ENCODE measurements around the gene AGPS.

AGPS gene

GRCh38 chr2:177572236-177572671 is 179.7 kb downstream of the AGPS start:
- H3K4me3 ChIP-seq = no peak overlapping the region
- no peak overlapping the region for H3K27ac ChIP-seq

- Histone ChIP-seq H3K4me3 (no peak overlapping the region), H3K27ac (no peak overlapping the region)
Measured at GRCh38 chr2:177573120-177573519, 180.5 kb downstream of the AGPS start.

GRCh38 chr2:177574356-177574755 is 181.8 kb downstream of the AGPS start:
- H3K27ac ChIP-seq = no peak overlapping the region
- H3K4me3 ChIP-seq = no peak overlapping the region

GRCh38 chr2:177575358-177575757 is 182.8 kb downstream of the AGPS start:
- Histone ChIP-seq H3K27ac (no peak overlapping the region), H3K4me3 (no peak overlapping the region)

GRCh38 chr2:177577075-177577474 is 184.5 kb downstream of the AGPS start:
- H3K4me3 ChIP-seq = no peak overlapping the region
- no peak overlapping the region for H3K27ac ChIP-seq

- no peak overlapping the region for H3K27ac ChIP-seq
- no peak overlapping the region for H3K4me3 ChIP-seq
Measured at GRCh38 chr2:177578454-177578853, 185.9 kb downstream of the AGPS start.

GRCh38 chr2:177579486-177580036 is 187.0 kb downstream of the AGPS start:
- H3K4me3 ChIP-seq = no peak overlapping the region
- H3K27ac ChIP-seq = no peak overlapping the region

- Histone ChIP-seq H3K27ac (no peak overlapping the region), H3K4me3 (no peak overlapping the region)
Measured at GRCh38 chr2:177582000-177582399, 189.4 kb downstream of the AGPS start.

- Histone ChIP-seq H3K4me3 (no peak overlapping the region), H3K27ac (no peak overlapping the region)
Measured at GRCh38 chr2:177584030-177584692, 191.6 kb downstream of the AGPS start.

- no peak overlapping the region for H3K27ac ChIP-seq
Measured at GRCh38 chr2:177585234-177585863, 192.8 kb downstream of the AGPS start.

GRCh38 chr2:177586154-177586553 is 193.6 kb downstream of the AGPS start:
- no peak overlapping the region for H3K27ac ChIP-seq

More at GRCh38 chr2:177585234-177585863, 192.8 kb downstream of the AGPS start:
- no peak overlapping the region for H3K4me3 ChIP-seq

GRCh38 chr2:177587371-177587770 is 194.8 kb downstream of the AGPS start:
- H3K27ac ChIP-seq = no peak overlapping the region
- H3K4me3 ChIP-seq = no peak overlapping the region

More at GRCh38 chr2:177586154-177586553, 193.6 kb downstream of the AGPS start:
- no peak overlapping the region for H3K4me3 ChIP-seq

- Histone ChIP-seq H3K27ac (no peak overlapping the region), H3K4me3 (no peak overlapping the region)
Measured at GRCh38 chr2:177588671-177589070, 196.1 kb downstream of the AGPS start.

GRCh38 chr2:177589186-177589585 is 196.6 kb downstream of the AGPS start:
- Histone ChIP-seq H3K27ac (no peak overlapping the region), H3K4me3 (no peak overlapping the region)

- Histone ChIP-seq H3K4me3 (no peak overlapping the region), H3K27ac (no peak overlapping the region)
Measured at GRCh38 chr2:177592397-177592796, 199.8 kb downstream of the AGPS start.

- H3K4me3 ChIP-seq = no peak overlapping the region
- no peak overlapping the region for H3K27ac ChIP-seq
Measured at GRCh38 chr2:177592945-177593344, 200.4 kb downstream of the AGPS start.

GRCh38 chr2:177593402-177593801 is 200.8 kb downstream of the AGPS start:
- no peak overlapping the region for H3K4me3 ChIP-seq
- no peak overlapping the region for H3K27ac ChIP-seq

Data from skin epidermis (tissue), 12 donors.